Adrenal gland (tissue), 12 donors: ENCODE measurements around the gene PARP11. TPM values are rescaled to one million over a fixed set of nuclear protein-coding genes. Genes with fewer than 3 reads are reported as not detected.

Experiments
- DNase-seq, 7 donors: peaks; one replicate each; pipeline ENCODE4 v3.0.0-alpha.2; 2019 to 2020
- H3K27ac ChIP-seq, 5 donors: fragments of 200-600 bp; sonication (generic) in 4 of 5; 1 replicate in 3 of 5; 2 replicates in 2 of 5; pipeline versions ENCODE4 v1.5.1 to v1.8.0; 2016 to 2020; ENCODE audit warnings: mild to moderate bottlenecking in 1 of 5
- H3K27me3 ChIP-seq: fragments of 200-600 bp; 2 replicates; pipeline ENCODE4 v1.8.0; 2021
- H3K36me3 ChIP-seq, 2 donors: fragments of 200-600 bp; replicated peaks in 1 of 2; 1 replicate in 1 of 2; 2 replicates in 1 of 2; pipeline versions ENCODE4 v1.5.1 to v1.8.0; 2018 to 2022
- H3K4me1 ChIP-seq, 2 donors: fragments of 200-600 bp; replicated peaks in 1 of 2; 1 replicate in 1 of 2; 2 replicates in 1 of 2; pipeline versions ENCODE4 v1.5.1 to v1.8.0; 2018 to 2021
- H3K4me3 ChIP-seq, 4 donors: fragments of 200-600 bp; sonication (generic) in 3 of 4; one replicate each; pipeline ENCODE4 v1.5.1; 2016 to 2018
- H3K9me3 ChIP-seq, 3 donors: fragments of 200-600 bp; sonication (generic) in 1 of 3; replicated peaks in 1 of 3; 1 replicate in 2 of 3; 2 replicates in 1 of 3; pipeline versions ENCODE4 v1.5.1 to v1.8.0; 2016 to 2021
- POLR2A ChIP-seq, 2 donors: fragments of 450-650 bp; IDR thresholded peaks; one replicate each; pipeline ENCODE4 v1.6.1; 2017; ENCODE audit warnings: antibody characterized with exemption in 2 of 2, mild to moderate bottlenecking in 2 of 2, moderate library complexity in 1 of 2
- WGBS, 4 donors: extraction: QIAGEN DNeasy Blood & Tissue Kit in 2 of 4; methylation state at CpG; one replicate each; pipeline versions ENCODE4 v1.1.5 to v1.1.7; 2013 to 2017; 5-methylcytosine and 5-hydroxymethylcytosine counted together
- intact Hi-C, 2 donors: fragments of 100-400 bp; cut with DNase I; formaldehyde crosslinking; loops; one replicate each; pipeline versions ENCODE4 v1.14.1 to v1.15.0; 2022 to 2023
- polyA plus RNA-seq, 3 donors: library from polyadenylated mRNA; stranded (reverse); fragments of 200-250 nt in 2 of 3; fragments of 350-450 nt in 1 of 3; fragmentation: Illumina TruSeq in 1 of 3; extraction: RNeasy Lipid Tissue Mini Kit (QIAGEN cat#74804) in 1 of 3; gene quantifications; one replicate each; pipeline ENCODE4 v1.2.3, GENCODE V29; 2013 to 2014
- total RNA-seq, 9 donors: library from RNA; depleted of rRNA in 4 of 9; stranded (reverse); fragments of >200 nt in 4 of 9; fragments of 120-200 nt in 1 of 9; fragmentation: NEBNext Ultra II Directional in 1 of 9; extraction: Animal tissue kit (Norgen Biotek cat#: 25700) in 1 of 9; gene quantifications; one replicate each; pipeline versions ENCODE4 v1.1.0 to v1.2.4, GENCODE V29; 2013 to 2023
- TF ChIP-seq, protein P1 (sequence below), 6 experiments: fragments of 450-650 bp in 4 of 6; fragments of 200-600 bp in 2 of 6; sonication (generic) in 1 of 6; IDR thresholded peaks; 1 replicate in 5 of 6; 2 replicates in 1 of 6; pipeline versions ENCODE4 v1.5.1 to v1.8.0; 2016 to 2021; ENCODE audit warnings: antibody characterized with exemption in 6 of 6, mild to moderate bottlenecking in 2 of 6, moderate library complexity in 1 of 6
- donor health status: healthy with polysubstance abuse.
- donor health status: Bipolar disorder and iron deficiency.
- donor health status: DM: yes; HTN: yes; CAD: no.
- donor health status: DM: no; HTN: no; CAD: no.
- donor health status: DM: no; HTN: no; CAD: no.
- donor health status: DM: yes; HTN: yes; CAD: no.

PARP11 gene
- total and polyA plus RNA-seq, 12 donors, result 2.8 to 29.8 (median 16.8) TPM

DNA sequence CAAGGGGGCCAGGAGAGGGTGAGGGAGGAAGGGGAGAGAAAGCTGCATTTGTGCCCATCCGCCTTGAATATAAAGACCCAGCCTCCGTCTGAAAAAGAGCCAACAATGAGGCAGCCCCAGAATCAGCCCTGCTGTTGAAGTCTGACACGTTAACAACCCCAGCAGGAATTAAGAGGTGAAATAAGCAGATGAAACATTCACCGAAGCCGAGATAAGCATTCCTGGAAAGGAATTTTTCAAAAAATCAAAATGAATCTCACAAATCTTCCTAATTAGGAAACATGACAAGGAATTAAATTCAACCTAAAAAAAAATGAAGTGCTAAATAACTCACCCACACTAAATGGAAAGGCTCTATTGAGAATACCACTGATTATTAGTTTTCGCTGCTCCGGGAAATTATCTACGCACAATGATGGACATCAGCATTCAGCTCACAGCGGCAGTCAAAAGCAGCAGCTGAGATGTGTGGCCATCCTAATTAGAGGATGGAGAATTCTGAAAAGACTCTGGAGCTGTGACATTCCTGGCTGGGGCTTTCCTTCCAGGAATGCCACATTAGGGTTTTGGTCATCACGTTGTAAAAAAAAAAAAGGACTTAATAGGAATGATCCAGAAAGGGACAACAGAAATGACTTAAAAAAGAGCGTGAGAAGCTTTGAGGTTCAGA is 8.2 kb upstream of the PARP11 start:
- Histone ChIP-seq H3K27me3 (no peaks in the 10 kb centered on the region), H3K4me1 (peaks cover 4 to 5% of the 10 kb centered on the region in 2 donors), H3K27ac (no peak overlapping the region), H3K9me3 (no peaks in the 10 kb centered on the region), H3K4me3 (no peak overlapping the region), H3K36me3 (no peaks in the 10 kb centered on the region)
- 75 to 82% (median 78%) methylated on average over 11 of the region's 11 CpGs for WGBS, 4 donors
- intact Hi-C loops, result loop anchor here (5.0 to 10.0 kb wide), 3 partner anchors 116 to 403 kb away; no protein-coding TSS in a partner anchor
- no peak for DNase-seq
- TF ChIP-seq, protein P1, sequence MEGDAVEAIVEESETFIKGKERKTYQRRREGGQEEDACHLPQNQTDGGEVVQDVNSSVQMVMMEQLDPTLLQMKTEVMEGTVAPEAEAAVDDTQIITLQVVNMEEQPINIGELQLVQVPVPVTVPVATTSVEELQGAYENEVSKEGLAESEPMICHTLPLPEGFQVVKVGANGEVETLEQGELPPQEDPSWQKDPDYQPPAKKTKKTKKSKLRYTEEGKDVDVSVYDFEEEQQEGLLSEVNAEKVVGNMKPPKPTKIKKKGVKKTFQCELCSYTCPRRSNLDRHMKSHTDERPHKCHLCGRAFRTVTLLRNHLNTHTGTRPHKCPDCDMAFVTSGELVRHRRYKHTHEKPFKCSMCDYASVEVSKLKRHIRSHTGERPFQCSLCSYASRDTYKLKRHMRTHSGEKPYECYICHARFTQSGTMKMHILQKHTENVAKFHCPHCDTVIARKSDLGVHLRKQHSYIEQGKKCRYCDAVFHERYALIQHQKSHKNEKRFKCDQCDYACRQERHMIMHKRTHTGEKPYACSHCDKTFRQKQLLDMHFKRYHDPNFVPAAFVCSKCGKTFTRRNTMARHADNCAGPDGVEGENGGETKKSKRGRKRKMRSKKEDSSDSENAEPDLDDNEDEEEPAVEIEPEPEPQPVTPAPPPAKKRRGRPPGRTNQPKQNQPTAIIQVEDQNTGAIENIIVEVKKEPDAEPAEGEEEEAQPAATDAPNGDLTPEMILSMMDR (IDR thresholded peaks at IDR 0.05), result no peak
- no peak for TF ChIP-seq POLR2A (IDR thresholded peaks at IDR 0.05)

- intact Hi-C loops, result loop anchor here (5.0 to 10.0 kb wide), 3 partner anchors 117 to 405 kb away; no protein-coding TSS in a partner anchor
- Histone ChIP-seq H3K4me3 (no peak overlapping the region), H3K27me3 (no peaks in the 10 kb centered on the region), H3K27ac (no peak overlapping the region), H3K9me3 (no peaks in the 10 kb centered on the region), H3K4me1 (peaks cover 4 to 5% of the 10 kb centered on the region in 2 donors), H3K36me3 (no peaks in the 10 kb centered on the region)
- DNase-seq, result no peak
- TF ChIP-seq, protein P1 (IDR thresholded peaks at IDR 0.05), result no peak
- no peak for TF ChIP-seq POLR2A (IDR thresholded peaks at IDR 0.05)
- WGBS, 4 donors, result 70 to 87% (median 84%) methylated on average over 3 of the region's 3 CpGs
Observed at GRCh38 chr12:3879846-3880245, 6.6 kb upstream of the PARP11 start.

- Histone ChIP-seq H3K27me3 (no peaks in the 10 kb centered on the region), H3K4me1 (peaks cover 9 to 26% of the 10 kb centered on the region in 2 donors), H3K27ac (peak overlapping the region in 1 of 5 donors; percentile 98), H3K36me3 (no peaks in the 10 kb centered on the region), H3K9me3 (no peaks in the 10 kb centered on the region), H3K4me3 (peak overlapping the region in 1 of 4 donors; percentile 83)
- no peak for TF ChIP-seq POLR2A (IDR thresholded peaks at IDR 0.05)
- TF ChIP-seq, protein P1 (IDR thresholded peaks at IDR 0.05), result no peak
- WGBS, 4 donors, result 78 to 88% (median 81%) methylated on average over 4 of the region's 4 CpGs
- no peak for DNase-seq
- intact Hi-C loops, result no loop called here
Observed at GRCh38 chr12:3871356-3871755, 1.8 kb downstream of the PARP11 start.

DNA sequence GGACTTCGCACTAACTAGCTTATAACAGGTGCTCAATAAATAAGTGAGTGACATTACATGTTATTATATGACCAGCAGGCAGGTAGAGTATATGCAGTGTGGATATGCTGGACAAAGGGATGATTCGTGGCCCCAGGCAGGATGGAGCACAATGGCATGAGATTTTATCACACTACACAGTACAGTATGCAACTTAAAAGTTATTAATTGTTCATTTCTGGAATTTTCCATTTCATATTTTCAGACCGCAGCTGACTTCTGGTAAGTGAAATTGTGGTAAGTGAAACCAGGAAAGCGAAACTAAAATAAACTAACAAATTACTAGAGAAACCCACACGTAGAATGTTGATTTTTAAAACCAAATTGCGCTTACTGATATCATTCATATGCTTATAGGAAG is 3.3 kb downstream of the PARP11 start:
- WGBS, 4 donors, result 69 to 78% (median 76%) methylated on average over 6 of the region's 6 CpGs
- peaks cover 0 to 4% (median 0%) of the 10 kb centered on the region in 3 donors for H3K9me3 ChIP-seq
- H3K36me3 ChIP-seq, result no peaks in the 10 kb centered on the region
- peak overlapping the region in 1 of 4 donors; percentile 20 for H3K4me3 ChIP-seq
- H3K27ac ChIP-seq, result no peak overlapping the region
- peaks cover 9 to 26% of the 10 kb centered on the region in 2 donors for H3K4me1 ChIP-seq
- H3K27me3 ChIP-seq, result no peaks in the 10 kb centered on the region
- TF ChIP-seq POLR2A (IDR thresholded peaks at IDR 0.05), result no peak
- TF ChIP-seq, protein P1 (IDR thresholded peaks at IDR 0.05), result no peak
- no peak for DNase-seq
- intact Hi-C loops, result no loop called here
